GM19455 (cell line): Measurements from ENCODE around the gene COQ8A.
"Not testable (repeated sequence)": the region's sequence is repeated elsewhere in the genome, so short reads cannot be mapped to it uniquely, and the experiment has no call there.

ENCODE experiments used
- ATAC-seq: cut with Tn5 transposase; IDR thresholded peaks from one replicate; pipeline ENCODE4 v1.9.1; 2021; ENCODE audit not compliant: unreplicated experiment

Gene COQ8A

GRCh38 chr1:226920446-226920894 is 19.6 kb upstream of the COQ8A start:
- no peak for ATAC-seq

- ATAC-seq, result no peak
These were observed 18.6 kb upstream of the COQ8A start for GRCh38 chr1:226921504-226921903.

- ATAC-seq, result not testable (repeated sequence)
These were observed 10.6 kb upstream of the COQ8A start for GRCh38 chr1:226929260-226930111.

- ATAC-seq, result no peak
These were observed 5.4 kb upstream of the COQ8A start for GRCh38 chr1:226934483-226935237.

- no peak for ATAC-seq
These were observed 2.0 kb upstream of the COQ8A start for GRCh38 chr1:226937940-226938725.

- no peak for ATAC-seq
These were observed 1.1 kb upstream of the COQ8A start for GRCh38 chr1:226938903-226939437.

- ATAC-seq, result peak; percentile 52
These were observed 561 bp upstream of the COQ8A start for GRCh38 chr1:226939438-226940028.

- ATAC-seq, result no peak
These were observed 643 bp downstream of the COQ8A start for GRCh38 chr1:226940806-226941067.

- no peak for ATAC-seq
These were observed 2.3 kb downstream of the COQ8A start for GRCh38 chr1:226942392-226942791.

GRCh38 chr1:226943156-226943555 is 3.1 kb downstream of the COQ8A start:
- no peak for ATAC-seq

- ATAC-seq, result no peak
These were observed 3.8 kb downstream of the COQ8A start for GRCh38 chr1:226943927-226944326.

GRCh38 chr1:226945106-226945857 is 5.2 kb downstream of the COQ8A start:
- ATAC-seq, result no peak

- no peak for ATAC-seq
These were observed 5.8 kb downstream of the COQ8A start for GRCh38 chr1:226945858-226946245.

GRCh38 chr1:226946285-226946684 is 6.2 kb downstream of the COQ8A start:
- no peak for ATAC-seq

- ATAC-seq, result no peak
These were observed 6.7 kb downstream of the COQ8A start for GRCh38 chr1:226946841-226947240.

- ATAC-seq, result no peak
These were observed 8.0 kb downstream of the COQ8A start for GRCh38 chr1:226948051-226948450.

GRCh38 chr1:226948480-226948879 is 8.4 kb downstream of the COQ8A start:
- ATAC-seq, result no peak

GRCh38 chr1:226948996-226949395 is 8.9 kb downstream of the COQ8A start:
- no peak for ATAC-seq

- ATAC-seq, result no peak
These were observed 9.3 kb downstream of the COQ8A start for GRCh38 chr1:226949401-226949800.

- ATAC-seq, result no peak
These were observed 10.2 kb downstream of the COQ8A start for GRCh38 chr1:226950316-226950715.
